ENCODE data around the gene TLCD1. TPM values are rescaled to one million over a fixed set of nuclear protein-coding genes. Genes with fewer than 3 reads are reported as not detected.
A peak's percentile ranks its signal among the peaks of the same experiment; 100 is the strongest.

TLCD1 gene
- total and polyA plus RNA-seq, 2 of the 8 experiments (the other 6 are each of a cell fraction or from before 2014, with no cell fraction given), result 40.7 to 128 TPM

- POLR2A ChIA-PET (ENCODE audit: partially characterized antibody), result interaction anchor here (0.7 to 15.3 kb wide), 8 partner anchors 13 to 208 kb away, joined by 3 to 813 read pairs (median 4); partner anchors contain the start of genes FLOT2, NEK8, RPL23A and TLCD1
- Histone ChIP-seq H3K79me1 (ENCODE audit: low read depth, low read length) (peaks cover 11% of the 10 kb centered on the region; the same call in 1 of the 2 replicates), H2BK120ac (replicated peaks; ENCODE audit: low read depth, low read length) (no peak overlapping the region), H2AFZ (ENCODE audit: low read length) (no peak overlapping the region), H3K4me3 (ENCODE audit: extremely low read depth in 1 of 4, insufficient read depth in 2 of 4, low read depth in 3 of 4, low read length in 4 of 4) (no peak overlapping the region), H2BK15ac (ENCODE audit: low read length) (0 out of 2 replicates have a peak overlapping the region, but pooled peaks have one; percentile 31), H3K36me3 (ENCODE audit: control insufficient read depth in 2 of 4, insufficient read depth in 4 of 4, low read length in 3 of 4) (peaks cover 6 to 13% (median 10%) of the 10 kb centered on the region in 4 experiments; a peak in 5 of 8 replicates), H3K27ac (ENCODE audit: low read depth, low read length) (peak overlapping the region; percentile 7; the same call in 1 of the 2 replicates), H4K5ac (ENCODE audit: insufficient read length, low read depth, low read length) (peak overlapping the region; percentile 16), H3K23me2 (ENCODE audit: low read depth, low read length) (peaks cover 23% of the 10 kb centered on the region), H4K8ac (ENCODE audit: extremely low read depth, insufficient read depth, low read length) (peak overlapping the region; percentile 45; the same call in 1 of the 2 replicates), H2BK5ac (ENCODE audit: low read depth, low read length) (peak overlapping the region; percentile 83), H3K27me3 (replicated peaks in 1 of 4; ENCODE audit: control insufficient read depth in 3 of 4, extremely low read depth in 1 of 4, insufficient read depth in 3 of 4, low read length in 3 of 4) (no peaks in the 10 kb centered on the region), H2BK12ac (ENCODE audit: low read depth, low read length) (0 out of 2 replicates have a peak overlapping the region, but pooled peaks have one; percentile 75), H3K4me1 (replicated peaks in 1 of 4; ENCODE audit: control insufficient read depth in 3 of 4, insufficient read depth in 4 of 4, low read length in 3 of 4) (peaks cover 0 to 14% (median 12%) of the 10 kb centered on the region in 4 experiments; a peak in 6 of 7 replicates), H4K91ac (replicated peaks; ENCODE audit: insufficient read length, low read length) (peak overlapping the region; percentile 81), H2BK20ac (ENCODE audit: low read length) (no peak overlapping the region), H3K18ac (ENCODE audit: extremely low read depth, low read length) (no peak overlapping the region; the same call in none of the 2 replicates), H3K9me3 (ENCODE audit: insufficient read depth in 2 of 2, low read depth in 1 of 2, low read length in 1 of 2) (no peaks in the 10 kb centered on the region), H3K56ac (replicated peaks; ENCODE audit: insufficient read length, low read depth, low read length) (no peak overlapping the region), H2AK5ac (ENCODE audit: low read depth, low read length) (0 out of 2 replicates have a peak overlapping the region, but pooled peaks have one; percentile 86), H3K4me2 (ENCODE audit: insufficient read depth in 1 of 2, low read depth in 2 of 2, low read length in 2 of 2) (no peak overlapping the region), H3K23ac (ENCODE audit: insufficient read length) (no peak overlapping the region), H3K4ac (replicated peaks; ENCODE audit: insufficient read length, low read depth, low read length) (peak overlapping the region; percentile 88), H4K20me1 (replicated peaks in 1 of 2; ENCODE audit: control insufficient read depth in 1 of 2, insufficient read depth in 2 of 2, low read length in 2 of 2) (peaks cover 10 to 12% of the 10 kb centered on the region in 2 experiments), H3K79me2 (ENCODE audit: control insufficient read depth in 1 of 2, insufficient read depth in 2 of 2, low read length in 2 of 2) (peaks cover 19 to 24% of the 10 kb centered on the region in 2 experiments), H3K9ac (replicated peaks in 1 of 4; ENCODE audit: extremely low read depth in 1 of 4, low read depth in 3 of 4, low read length in 3 of 4) (0 out of 7 replicates have a peak overlapping the region, but pooled peaks of 1 of the 4 experiments have one; percentile 7), H3K14ac (ENCODE audit: insufficient read length) (no peak overlapping the region)
- WGBS, 2 experiments (ENCODE audit: extremely low coverage in 1 of 2, insufficient coverage in 1 of 2, insufficient read length in 1 of 2, insufficient replicate concordance in 2 of 2, low coverage in 1 of 2, low lambda C conversion rate in 2 of 2, missing lambda C conversion rate in 1 of 2), result 94% methylated on average over 19 of the region's 19 CpGs; no CpG with 5 or more reads in 1 of the 2 experiments
- DNase-seq (ENCODE audit: low read depth in 1 of 2, low spot score in 2 of 2), result no peak
- CTCF ChIA-PET (ENCODE audit: partially characterized antibody), result interaction anchor here (0.6 to 5.6 kb wide), 6 partner anchors 8 to 107 kb away, joined by 3 to 70 read pairs (median 5); partner anchors contain the start of genes NEK8 and TLCD1
- TF ChIP-seq EZH2 (IDR thresholded peaks at IDR 0.05; ENCODE audit: low read depth, low read length, severe bottlenecking) (no peak), TAF7 (optimal IDR thresholded peaks at IDR 0.05; ENCODE audit: borderline replicate concordance, low read depth, low read length) (no peak), SAP30 (IDR thresholded peaks at IDR 0.05; ENCODE audit: insufficient read depth, insufficient replicate concordance, low read length) (no peak), BACH1 (IDR thresholded peaks at IDR 0.05; ENCODE audit: low read length) (no peak), KDM5A (IDR thresholded peaks at IDR 0.05; ENCODE audit: low read length) (no peak), SIN3A (conservative IDR thresholded peaks at IDR 0.05 in 1 of 2, IDR thresholded peaks at IDR 0.05 in 1 of 2; ENCODE audit: low read depth in 1 of 2, low read length in 2 of 2) (no peak)
- no peak for FAIRE-seq
Observed at GRCh38 chr17:28741358-28742349, 15.6 kb upstream of the TLCD1 start.
